Natural killer cell (primary cell): Measurements from ENCODE around the gene CEP41. TPM values are rescaled to one million over a fixed set of nuclear protein-coding genes. Genes with fewer than 3 reads are reported as not detected.

Experiments used
- ATAC-seq, 3 donors: fragments of 150-1000 bp in 2 of 3; fragments of 200-7000 bp in 1 of 3; cut with Tn5 transposase; 1 replicate in 1 of 3; 2 replicates in 2 of 3; pipeline ENCODE4 v1.10.0; 2021; ENCODE audit warnings: mild to moderate bottlenecking in 2 of 3, moderate library complexity in 2 of 3
- DNase-seq, 2 donors: peaks; one replicate each; pipeline versions ENCODE4 v3.0.0 to v3.0.0-alpha.2; 2013 to 2021; ENCODE audit warnings: mixed read lengths in 1 of 2
- H3K27ac ChIP-seq: one replicate; pipeline ENCODE4 v1.5.1; 2013; ENCODE audit warnings: mild to moderate bottlenecking, low read length
- H3K27me3 ChIP-seq: one replicate; pipeline ENCODE4 v1.6.1; 2013; ENCODE audit warnings: low read length; ENCODE audit not compliant: control insufficient read depth, insufficient read depth
- H3K36me3 ChIP-seq: one replicate; pipeline ENCODE4 v1.6.1; 2013; ENCODE audit warnings: low read length; ENCODE audit not compliant: control insufficient read depth, insufficient read depth
- H3K4me1 ChIP-seq: one replicate; pipeline ENCODE4 v1.6.1; 2013; ENCODE audit warnings: low read length; ENCODE audit not compliant: control insufficient read depth, insufficient read depth
- H3K4me3 ChIP-seq: one replicate; pipeline ENCODE4 v1.5.1; 2013; ENCODE audit warnings: low read length
- H3K9me3 ChIP-seq: one replicate; pipeline ENCODE4 v1.6.1; 2013; ENCODE audit warnings: low read length; ENCODE audit not compliant: control insufficient read depth, insufficient read depth
- H3K27ac Mint-ChIP-seq, 2 donors: one replicate each; pipeline ENCODE4 v1.8.0; 2022; ENCODE audit warnings: mild to moderate bottlenecking in 2 of 2, mixed read lengths in 2 of 2, moderate library complexity in 1 of 2
- H3K27me3 Mint-ChIP-seq, 2 donors: one replicate each; pipeline ENCODE4 v1.8.0; 2022; ENCODE audit warnings: low read depth in 2 of 2, mixed read lengths in 2 of 2
- H3K36me3 Mint-ChIP-seq: one replicate; pipeline ENCODE4 v1.8.0; 2022; ENCODE audit warnings: mixed read lengths
- H3K4me1 Mint-ChIP-seq, 2 donors: one replicate each; pipeline ENCODE4 v1.8.0; 2022; ENCODE audit warnings: mixed read lengths in 2 of 2
- H3K4me3 Mint-ChIP-seq: one replicate; pipeline ENCODE4 v1.8.0; 2022; ENCODE audit warnings: mild to moderate bottlenecking, moderate library complexity, mixed read lengths
- H3K9me3 Mint-ChIP-seq, 2 donors: one replicate each; pipeline ENCODE4 v1.8.0; 2022; ENCODE audit warnings: mixed read lengths in 2 of 2
- CTCF ChIP-seq: fragments of 200-600 bp; IDR thresholded peaks from one replicate; pipeline ENCODE4 v1.8.0; 2022; ENCODE audit warnings: antibody characterized with exemption
- WGBS: methylation state at CpG from one replicate; pipeline ENCODE4 v1.1.7; 2013; ENCODE audit warnings: missing lambda C conversion rate; ENCODE audit not compliant: insufficient coverage; 5-methylcytosine and 5-hydroxymethylcytosine counted together
- intact Hi-C: fragments of 100-400 bp; cut with micrococcal nuclease; formaldehyde crosslinking; loops from one replicate; pipeline ENCODE4 v1.14.2; 2022
- total RNA-seq, 4 donors: library from RNA; stranded (reverse); fragments of 120-200 nt in 1 of 4; gene quantifications; one replicate each; pipeline versions ENCODE4 v1.2.3 to v1.2.4, GENCODE V29; 2013 to 2022

CEP41 gene
- total RNA-seq, 3 donors from 2014 or later (not counting 1 experiment from before 2014, with no cell fraction given): 8.7 to 14.2 (median 11.2) TPM

DNA sequence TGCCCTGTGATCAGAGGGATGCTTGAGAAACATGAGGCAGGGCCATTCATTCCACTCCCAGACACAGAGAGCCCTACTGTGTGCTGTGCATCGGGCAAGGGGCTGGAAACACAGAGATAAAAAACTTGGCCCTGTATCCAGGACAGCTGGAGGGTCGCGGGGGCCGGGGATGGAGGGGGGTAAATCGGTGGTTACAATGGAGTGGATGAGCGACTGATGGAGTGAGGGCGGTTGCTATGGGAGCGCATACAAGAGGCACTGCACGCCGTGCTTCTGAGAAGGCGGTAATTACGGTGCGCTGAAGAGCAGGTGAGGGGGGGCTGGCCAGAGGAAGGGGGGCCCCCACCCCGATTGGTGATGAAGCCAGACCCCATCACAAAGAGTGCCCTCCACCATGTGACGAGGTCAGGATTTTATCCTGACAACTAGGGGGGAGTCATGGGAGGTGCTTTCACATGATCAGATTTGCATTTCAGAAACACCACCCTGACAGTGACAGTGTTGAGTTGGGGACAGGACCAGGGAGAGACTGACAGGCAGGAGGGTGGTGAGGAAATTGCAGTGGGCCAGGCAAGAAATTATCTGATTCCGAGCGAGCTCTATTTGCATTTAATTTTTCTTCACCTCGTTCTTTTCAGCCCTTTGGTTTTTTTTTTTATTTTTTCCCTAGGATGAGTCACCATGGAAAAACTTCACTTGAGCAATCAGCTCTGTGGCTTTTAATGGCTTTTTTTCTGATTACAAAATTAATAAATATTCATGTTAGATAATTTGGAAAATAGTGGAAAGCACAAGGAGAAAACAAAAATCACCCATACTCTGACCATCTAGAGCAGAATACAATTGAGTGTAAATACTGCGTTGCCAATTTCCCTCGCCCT, 88.4 kb downstream of the CEP41 start:
- no peak for TF ChIP-seq CTCF
- H3K4me3 Mint-ChIP-seq: no peak overlapping the region
- H3K27me3 Mint-ChIP-seq: peaks cover 0 to 4% of the 10 kb centered on the region in 2 donors
- H3K27me3 ChIP-seq: no peaks in the 10 kb centered on the region
- no peak overlapping the region for H3K27ac ChIP-seq
- WGBS: 91% methylated on average over 20 of the region's 20 CpGs
- H3K4me3 ChIP-seq: no peak overlapping the region
- H3K9me3 Mint-ChIP-seq: no peaks in the 10 kb centered on the region
- no peaks in the 10 kb centered on the region for H3K36me3 ChIP-seq
- H3K4me1 Mint-ChIP-seq: no peaks in the 10 kb centered on the region
- no peaks in the 10 kb centered on the region for H3K4me1 ChIP-seq
- no peaks in the 10 kb centered on the region for H3K9me3 ChIP-seq
- no peaks in the 10 kb centered on the region for H3K36me3 Mint-ChIP-seq
- intact Hi-C loops: no loop called here
- ATAC-seq (no peak), DNase-seq (no peak)
- no peak overlapping the region for H3K27ac Mint-ChIP-seq

DNA sequence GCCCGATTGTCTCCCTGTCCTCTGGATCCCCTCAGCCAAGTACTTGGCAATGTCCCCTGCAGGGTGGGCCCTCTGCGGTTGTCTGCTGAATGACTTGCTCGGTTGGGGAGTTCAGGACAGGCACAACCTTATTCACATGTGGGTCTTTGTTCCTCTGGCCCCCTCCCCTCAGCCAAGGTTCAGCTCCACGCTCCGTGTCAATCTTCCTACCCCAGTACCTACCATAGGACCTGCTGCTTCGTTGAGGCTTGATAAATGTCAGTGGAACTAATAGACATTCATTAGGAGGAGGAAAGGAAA, 89.1 kb downstream of the CEP41 start:
- Mint-ChIP-seq H3K4me1 (no peaks in the 10 kb centered on the region), H3K27ac (no peak overlapping the region), H3K27me3 (peaks cover 0 to 4% of the 10 kb centered on the region in 2 donors), H3K9me3 (no peaks in the 10 kb centered on the region), H3K36me3 (no peaks in the 10 kb centered on the region), H3K4me3 (no peak overlapping the region)
- DNase-seq: no peak
- WGBS: 96% methylated on average over 5 of the region's 6 CpGs
- no peak for ATAC-seq
- no peaks in the 10 kb centered on the region for H3K4me1 ChIP-seq
- no peak for TF ChIP-seq CTCF
- no peaks in the 10 kb centered on the region for H3K27me3 ChIP-seq
- no peaks in the 10 kb centered on the region for H3K9me3 ChIP-seq
- no peak overlapping the region for H3K4me3 ChIP-seq
- intact Hi-C loops: no loop called here
- H3K36me3 ChIP-seq: no peaks in the 10 kb centered on the region
- H3K27ac ChIP-seq: no peak overlapping the region

DNA sequence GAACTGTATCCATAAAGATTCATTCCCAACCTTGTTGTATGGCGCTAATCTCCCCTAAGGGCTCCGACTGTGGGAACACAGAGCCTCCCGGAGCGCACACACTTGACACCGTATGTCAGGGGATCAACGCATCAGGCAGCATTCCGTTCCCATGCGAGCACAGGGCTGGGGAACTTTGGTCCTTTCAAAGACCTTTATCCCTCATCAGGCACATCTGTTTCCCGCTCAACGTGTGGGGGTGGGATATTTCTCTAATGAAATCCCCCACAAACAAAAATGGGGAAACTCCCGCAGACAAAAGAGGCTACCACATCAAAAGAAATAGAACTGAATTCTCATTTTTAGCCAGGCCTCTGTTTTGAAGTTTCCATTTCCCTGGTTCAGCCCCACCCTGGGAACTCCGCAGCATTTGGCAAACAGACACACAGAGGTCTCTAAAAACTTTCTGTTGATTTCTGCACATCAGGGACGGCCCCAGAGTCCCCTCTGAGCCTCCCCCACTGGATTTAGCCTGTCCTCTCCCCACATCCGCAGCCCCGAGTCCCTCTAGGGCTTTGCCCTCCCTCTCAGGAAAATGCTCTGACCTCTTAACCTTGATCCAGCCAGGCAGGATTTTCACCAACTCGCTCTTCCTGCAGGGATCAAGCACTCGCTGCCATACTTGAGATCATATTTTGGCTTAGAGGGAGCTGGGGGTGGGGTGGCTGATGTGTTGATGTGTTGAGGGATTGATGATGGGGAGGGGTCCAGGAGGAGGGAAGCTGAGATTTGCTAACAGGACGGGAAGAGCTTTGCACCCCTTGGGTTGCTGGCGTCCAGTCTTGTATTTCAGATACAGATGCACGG, 89.6 kb downstream of the CEP41 start:
- Histone ChIP-seq H3K36me3 (no peaks in the 10 kb centered on the region), H3K4me1 (no peaks in the 10 kb centered on the region), H3K27ac (no peak overlapping the region), H3K4me3 (no peak overlapping the region), H3K9me3 (no peaks in the 10 kb centered on the region), H3K27me3 (no peaks in the 10 kb centered on the region)
- ATAC-seq (no peak), DNase-seq (no peak)
- Mint-ChIP-seq H3K4me3 (no peak overlapping the region), H3K27me3 (peaks cover 0 to 4% of the 10 kb centered on the region in 2 donors), H3K27ac (no peak overlapping the region), H3K36me3 (no peaks in the 10 kb centered on the region), H3K9me3 (no peaks in the 10 kb centered on the region), H3K4me1 (no peaks in the 10 kb centered on the region)
- intact Hi-C loops: no loop called here
- WGBS: 81% methylated on average over 18 of the region's 20 CpGs
- no peak for TF ChIP-seq CTCF
